ENCODE data around the gene MCUB. TPM values are rescaled to one million over a fixed set of nuclear protein-coding genes. Genes with fewer than 3 reads are reported as not detected.
"Not testable (repeated sequence)": the region's sequence is repeated elsewhere in the genome, so short reads cannot be mapped to it uniquely, and the experiment has no call there.

Gene MCUB
- total RNA-seq, 1 experiment from 2014 or later, result 14.8 TPM

GRCh38 chr4:109511414-109511813 lies 48.6 kb upstream of the MCUB start:
- no peaks in the 10 kb centered on the region for H3K27me3 ChIP-seq (ENCODE audit: insufficient read depth, low read length)
- Mint-ChIP-seq H3K36me3 (ENCODE audit: insufficient read depth in 1 of 3, low read depth in 3 of 3) (peaks cover 20 to 63% (median 50%) of the 10 kb centered on the region in 3 experiments), H3K4me3 (no peak overlapping the region), H3K4me1 (no peaks in the 10 kb centered on the region), H3K9me3 (no peaks in the 10 kb centered on the region), H3K27me3 (ENCODE audit: low read depth) (no peaks in the 10 kb centered on the region), H3K27ac (no peak overlapping the region)
- H2AK5ac ChIP-seq (ENCODE audit: insufficient read length, low read length), result no peak overlapping the region
- no peak overlapping the region for H2AFZ ChIP-seq (ENCODE audit: low read length)
- H2BK120ac ChIP-seq (ENCODE audit: low read depth, low read length, poor library complexity, severe bottlenecking), result no peak overlapping the region
- H3K9me3 ChIP-seq (ENCODE audit: control insufficient read depth, low read depth, low read length), result no peaks in the 10 kb centered on the region
- H3K9ac ChIP-seq (ENCODE audit: extremely low read depth, insufficient read length, low read length), result no peak overlapping the region
- H4K20me1 ChIP-seq (ENCODE audit: control insufficient read depth, insufficient read depth, insufficient read length), result no peaks in the 10 kb centered on the region
- H4K8ac ChIP-seq (replicated peaks; ENCODE audit: insufficient read length, low read depth, low read length), result no peak overlapping the region
- no peak overlapping the region for H3K4ac ChIP-seq (ENCODE audit: low read depth, low read length)
- WGBS (ENCODE audit: extremely low coverage, insufficient read length, low lambda C conversion rate), result no CpG with 5 or more reads among the region's 2 CpGs
- no peaks in the 10 kb centered on the region for H3K23me2 ChIP-seq (ENCODE audit: insufficient read length, low read depth, low read length, poor library complexity, severe bottlenecking)
- no peak overlapping the region for H2BK5ac ChIP-seq (ENCODE audit: insufficient read length, low read length)
- H3K23ac ChIP-seq (ENCODE audit: insufficient read length, low read depth, low read length), result no peak overlapping the region
- H3K14ac ChIP-seq (ENCODE audit: insufficient read depth, low read length), result no peak overlapping the region
- H3K18ac ChIP-seq (ENCODE audit: insufficient read length, low read depth, low read length), result no peak overlapping the region
- no peak for TF ChIP-seq CTCF (conservative IDR thresholded peaks at IDR 0.05)
- no peak overlapping the region for H2BK12ac ChIP-seq (ENCODE audit: insufficient read length, low read depth, low read length)
- no peak for DNase-seq
- no peaks in the 10 kb centered on the region for H3K79me1 ChIP-seq (ENCODE audit: insufficient read depth, low read depth, low read length, poor library complexity, severe bottlenecking)
- no peak overlapping the region for H3T11ph ChIP-seq (ENCODE audit: low read length)
- H3K27ac ChIP-seq (ENCODE audit: insufficient read length, low read depth, low read length), result no peak overlapping the region
- no peak overlapping the region for H2BK20ac ChIP-seq (ENCODE audit: low read depth, low read length, poor library complexity, severe bottlenecking)
- no peak overlapping the region for H2BK15ac ChIP-seq (ENCODE audit: low read depth, low read length)
- H3K4me1 ChIP-seq (ENCODE audit: insufficient read depth, low read length), result no peaks in the 10 kb centered on the region
- H3K4me2 ChIP-seq (ENCODE audit: insufficient read depth, insufficient read length, low read length), result no peak overlapping the region
- H3K79me2 ChIP-seq (ENCODE audit: insufficient read depth, low read length), result no peaks in the 10 kb centered on the region
- H4K91ac ChIP-seq (ENCODE audit: insufficient read length, low read depth, low read length), result no peak overlapping the region
- no peak overlapping the region for H4K5ac ChIP-seq (ENCODE audit: insufficient read length, low read depth, low read length)
- no peak overlapping the region for H3K56ac ChIP-seq (ENCODE audit: insufficient read length, low read depth, low read length)

GRCh38 chr4:109513368-109513767 lies 46.7 kb upstream of the MCUB start:
- not testable (repeated sequence) for H3K4me3 Mint-ChIP-seq

More at GRCh38 chr4:109513368-109513767, 46.7 kb upstream of the MCUB start:
- H3K79me1 ChIP-seq (ENCODE audit: insufficient read depth, low read depth, low read length, poor library complexity, severe bottlenecking); H3K56ac ChIP-seq (ENCODE audit: insufficient read length, low read depth, low read length); H3K9ac ChIP-seq (ENCODE audit: extremely low read depth, insufficient read length, low read length); DNase-seq; H3K23ac ChIP-seq (ENCODE audit: insufficient read length, low read depth, low read length); H2BK120ac ChIP-seq (ENCODE audit: low read depth, low read length, poor library complexity, severe bottlenecking); H4K8ac ChIP-seq (replicated peaks; ENCODE audit: insufficient read length, low read depth, low read length); H3K14ac ChIP-seq (ENCODE audit: insufficient read depth, low read length); H3K27me3 ChIP-seq (ENCODE audit: insufficient read depth, low read length); H3K23me2 ChIP-seq (ENCODE audit: insufficient read length, low read depth, low read length, poor library complexity, severe bottlenecking); H4K20me1 ChIP-seq (ENCODE audit: control insufficient read depth, insufficient read depth, insufficient read length); H3K27me3 Mint-ChIP-seq (ENCODE audit: low read depth); H3K4ac ChIP-seq (ENCODE audit: low read depth, low read length); H3K9me3 ChIP-seq (ENCODE audit: control insufficient read depth, low read depth, low read length); H3K4me1 Mint-ChIP-seq; H3K4me1 ChIP-seq (ENCODE audit: insufficient read depth, low read length); H3K79me2 ChIP-seq (ENCODE audit: insufficient read depth, low read length); H2BK12ac ChIP-seq (ENCODE audit: insufficient read length, low read depth, low read length); H3K27ac ChIP-seq (ENCODE audit: insufficient read length, low read depth, low read length); H3K27ac Mint-ChIP-seq; H2BK5ac ChIP-seq (ENCODE audit: insufficient read length, low read length); H3K4me2 ChIP-seq (ENCODE audit: insufficient read depth, insufficient read length, low read length); H2BK15ac ChIP-seq (ENCODE audit: low read depth, low read length); H2AFZ ChIP-seq (ENCODE audit: low read length); H2AK5ac ChIP-seq (ENCODE audit: insufficient read length, low read length); H4K5ac ChIP-seq (ENCODE audit: insufficient read length, low read depth, low read length); H3K9me3 Mint-ChIP-seq; H4K91ac ChIP-seq (ENCODE audit: insufficient read length, low read depth, low read length); H2BK20ac ChIP-seq (ENCODE audit: low read depth, low read length, poor library complexity, severe bottlenecking); H3K18ac ChIP-seq (ENCODE audit: insufficient read length, low read depth, low read length); H3T11ph ChIP-seq (ENCODE audit: low read length): not testable (repeated sequence)
- H3K36me3 Mint-ChIP-seq (ENCODE audit: insufficient read depth in 1 of 3, low read depth in 3 of 3), result peaks cover 23 to 68% (median 64%) of the 10 kb centered on the region in 3 experiments
- WGBS (ENCODE audit: extremely low coverage, insufficient read length, low lambda C conversion rate), result no CpG with 5 or more reads among the region's 12 CpGs

Data from H9 (cell line).